Pulmonary artery endothelial cell (primary cell): Measurements from ENCODE around the gene NAT8. TPM values are rescaled to one million over a fixed set of nuclear protein-coding genes. Genes with fewer than 3 reads are reported as not detected.
A peak's percentile ranks its signal among the peaks of the same experiment; 100 is the strongest.
"Not testable (repeated sequence)": the region's sequence is repeated elsewhere in the genome, so short reads cannot be mapped to it uniquely, and the experiment has no call there.

ENCODE experiments used
- DNase-seq: peaks from one replicate; pipeline ENCODE4 v3.0.0-alpha.2; 2011; ENCODE audit warnings: low read depth, low spot score
- total RNA-seq: library from RNA; depleted of rRNA; stranded (reverse); fragments of >200 nt; gene quantifications from 2 replicates; pipeline ENCODE4 v1.2.3, GENCODE V29; 2014

NAT8 gene
- total RNA-seq, 1 donor from 2014 or later, result not detected

- DNase-seq, result no peak
These were observed 3.8 kb downstream of the NAT8 start for GRCh38 chr2:73638429-73638828.

- not testable (repeated sequence) for DNase-seq
These were observed 5.2 kb downstream of the NAT8 start for GRCh38 chr2:73636977-73637376.

GRCh38 chr2:73630662-73631266 is 11.5 kb downstream of the NAT8 start:
- not testable (repeated sequence) for DNase-seq

DNA sequence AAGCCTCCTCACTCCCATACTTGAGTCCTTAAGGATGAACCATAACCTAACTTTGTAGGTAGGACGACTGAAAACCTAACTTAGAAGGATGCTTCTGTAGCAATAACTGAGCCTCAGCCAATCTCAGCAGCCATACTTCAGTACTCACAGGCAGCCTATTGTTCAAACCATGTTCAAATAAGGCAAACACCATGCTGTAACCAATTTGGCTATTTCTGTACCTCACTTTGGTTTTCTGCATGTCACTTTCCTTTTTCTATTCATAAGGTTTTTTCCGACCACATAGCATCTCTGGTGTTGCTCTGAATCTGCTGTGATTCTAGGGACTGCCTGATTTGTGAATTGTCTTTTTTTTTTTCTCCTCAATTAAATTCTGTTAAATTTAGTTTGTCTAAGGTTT is 13.7 kb downstream of the NAT8 start:
- not testable (repeated sequence) for DNase-seq

- DNase-seq, result not testable (repeated sequence)
These were observed 16.0 kb downstream of the NAT8 start for GRCh38 chr2:73626237-73626636.

DNA sequence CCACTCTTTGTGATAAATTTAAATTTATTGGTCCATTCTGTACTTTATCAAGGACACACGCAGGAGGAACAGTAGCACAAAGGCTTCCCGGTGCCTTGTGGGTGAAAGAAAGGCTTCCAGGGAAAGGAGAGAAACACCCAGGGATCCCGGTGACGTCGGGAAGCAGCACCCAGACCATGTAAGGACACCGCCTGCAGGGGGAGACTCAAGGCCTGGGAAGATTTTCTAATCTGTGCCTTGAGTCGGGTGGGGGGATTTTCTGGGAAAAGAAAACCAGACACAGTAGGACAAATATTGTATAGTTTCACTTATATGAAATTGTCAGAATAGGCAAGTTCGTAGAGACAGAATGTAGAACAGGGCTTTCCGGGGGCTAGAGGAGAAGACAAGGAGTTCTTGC is 17.6 kb downstream of the NAT8 start:
- DNase-seq, result not testable (repeated sequence)

DNA sequence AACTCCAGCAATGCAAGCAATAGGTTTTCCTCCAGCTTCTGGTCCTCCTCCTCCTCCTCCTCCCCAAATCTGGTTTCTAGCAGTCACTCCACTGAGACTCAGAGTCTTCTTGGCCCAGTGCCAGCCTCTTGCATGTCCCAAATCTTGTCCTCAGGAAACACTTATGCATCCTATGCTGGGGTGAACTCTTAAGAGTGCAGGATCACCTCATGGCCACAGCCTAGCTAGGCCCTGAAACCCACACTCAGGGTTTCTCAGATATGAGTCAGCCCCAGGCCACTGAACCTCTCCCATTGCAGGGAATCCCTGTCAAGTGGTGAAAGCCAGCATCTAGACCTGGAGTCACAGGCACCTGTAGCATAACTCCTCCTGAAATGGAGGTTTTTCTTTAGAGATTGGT is 18.2 kb downstream of the NAT8 start:
- not testable (repeated sequence) for DNase-seq

DNA sequence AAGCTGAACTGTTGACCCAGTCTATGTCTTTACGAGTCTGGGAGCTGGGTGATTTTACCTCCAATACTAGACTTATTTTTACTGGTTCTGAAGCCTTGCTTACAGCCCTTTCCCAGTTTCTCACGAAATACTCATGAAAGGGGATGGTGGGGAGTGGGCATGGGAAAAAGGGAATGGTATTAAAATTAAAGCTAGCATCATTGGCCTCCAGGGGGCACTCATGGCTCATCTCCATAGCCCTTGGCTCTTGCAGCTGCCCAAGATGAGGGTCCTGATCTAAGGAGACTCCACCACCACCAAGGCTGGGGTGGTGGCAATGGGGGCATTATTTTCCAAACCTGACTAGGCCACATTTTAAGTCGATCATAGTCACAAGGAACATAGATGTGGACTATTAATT is 22.3 kb downstream of the NAT8 start:
- DNase-seq, result not testable (repeated sequence)

DNA sequence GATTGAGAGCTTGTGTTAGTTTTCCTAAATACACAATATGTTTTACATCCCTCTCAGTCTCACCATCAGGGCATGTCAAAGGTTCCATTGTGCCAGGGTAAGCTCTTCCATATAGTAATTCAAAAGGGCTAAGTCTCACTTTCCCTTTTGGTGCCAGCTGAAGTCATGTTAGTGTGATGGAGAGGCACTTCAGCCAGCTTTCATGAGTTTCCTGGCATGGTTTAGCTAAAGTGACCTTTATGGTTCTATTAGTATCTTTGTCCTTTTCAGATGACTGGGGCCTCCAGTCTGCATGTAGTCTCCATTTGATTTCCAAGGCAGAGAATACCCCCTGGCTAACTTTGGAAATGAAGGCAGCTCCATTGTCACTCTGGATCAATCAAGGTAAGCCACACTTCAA is 27.2 kb downstream of the NAT8 start:
- no peak for DNase-seq

DNA sequence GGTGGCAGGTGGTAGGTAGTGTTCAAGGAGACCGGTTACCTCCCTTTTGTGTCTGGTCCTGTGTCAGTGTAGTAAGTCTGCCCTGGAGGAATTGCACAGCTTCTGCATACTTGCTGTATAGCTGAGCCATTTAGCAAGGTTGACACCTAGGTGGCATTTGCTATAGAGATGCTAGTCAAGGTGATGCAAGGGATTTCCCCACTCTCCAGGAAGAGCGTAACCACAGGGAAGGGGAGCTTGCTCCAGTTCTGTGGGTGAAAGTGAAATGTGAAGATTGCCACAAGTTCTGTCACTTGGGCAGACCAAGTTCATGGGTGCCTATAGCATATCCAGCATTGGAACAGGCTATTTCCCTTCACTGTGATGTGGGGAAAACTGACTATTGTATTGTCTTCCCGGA is 28.1 kb downstream of the NAT8 start:
- no peak for DNase-seq

DNA sequence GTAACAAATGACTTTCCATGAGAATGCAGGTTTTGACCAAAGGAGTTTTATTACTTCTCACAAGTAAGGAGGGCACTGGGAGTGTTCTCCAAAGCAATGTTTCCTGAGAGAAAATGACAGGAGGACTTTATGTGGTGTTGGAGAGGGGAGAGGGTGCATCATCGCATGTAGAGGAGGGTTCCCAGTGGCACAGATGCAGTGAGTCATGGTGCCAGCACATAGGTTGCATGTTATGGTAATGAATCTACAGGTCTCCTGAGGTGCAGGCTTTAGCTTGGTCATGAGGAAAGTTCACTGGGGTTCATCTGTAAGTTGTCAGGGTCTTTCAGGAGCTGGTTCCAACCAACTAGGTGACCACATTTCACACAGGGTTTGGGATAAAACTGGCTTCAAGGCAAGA is 30.4 kb downstream of the NAT8 start:
- DNase-seq, result no peak

DNA sequence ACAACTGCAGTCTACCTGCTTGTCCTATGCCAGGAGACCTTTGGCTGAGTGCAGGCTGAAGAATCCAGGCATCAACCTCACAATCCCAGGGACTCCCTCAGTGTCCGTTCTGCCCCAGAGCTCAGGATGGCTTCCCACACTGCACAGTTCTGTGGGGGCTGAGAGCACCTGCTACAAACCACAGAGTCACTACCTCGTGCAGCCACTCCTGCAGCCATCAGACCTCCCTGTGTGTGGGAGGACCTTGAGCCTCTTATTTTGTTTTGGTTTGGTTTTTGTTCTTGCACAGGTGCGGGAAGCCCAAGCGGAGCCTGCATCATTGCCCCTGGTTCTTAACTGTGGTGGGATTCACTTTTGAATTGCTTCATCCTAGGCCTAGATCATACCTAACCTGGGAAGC is 31.0 kb downstream of the NAT8 start:
- DNase-seq, result no peak

DNA sequence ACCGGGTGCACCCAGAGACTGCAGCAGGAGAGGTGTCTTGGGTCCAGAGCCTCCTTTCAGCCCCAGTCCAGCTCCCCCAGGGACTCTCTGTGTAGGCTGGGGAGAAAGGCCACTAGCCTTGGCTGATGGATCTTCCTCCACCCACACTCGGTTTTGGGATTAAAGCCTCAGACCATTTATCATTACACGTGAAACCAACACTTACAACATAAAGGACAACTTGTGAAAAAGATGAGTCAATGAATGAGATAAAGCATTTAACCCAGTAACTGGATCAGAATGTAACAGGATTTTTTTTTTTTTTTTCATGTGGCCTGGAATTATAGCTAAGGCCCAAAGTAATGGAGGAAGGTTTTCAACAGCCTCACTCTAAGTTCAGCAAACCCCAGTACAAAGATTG is 32.1 kb downstream of the NAT8 start:
- DNase-seq, result no peak

- not testable (repeated sequence) for DNase-seq
These were observed 37.6 kb downstream of the NAT8 start for GRCh38 chr2:73604589-73604988.

- peak; percentile 44 for DNase-seq
These were observed 39.1 kb downstream of the NAT8 start for GRCh38 chr2:73603099-73603588.

GRCh38 chr2:73601780-73602179 is 40.4 kb downstream of the NAT8 start:
- no peak for DNase-seq

DNA sequence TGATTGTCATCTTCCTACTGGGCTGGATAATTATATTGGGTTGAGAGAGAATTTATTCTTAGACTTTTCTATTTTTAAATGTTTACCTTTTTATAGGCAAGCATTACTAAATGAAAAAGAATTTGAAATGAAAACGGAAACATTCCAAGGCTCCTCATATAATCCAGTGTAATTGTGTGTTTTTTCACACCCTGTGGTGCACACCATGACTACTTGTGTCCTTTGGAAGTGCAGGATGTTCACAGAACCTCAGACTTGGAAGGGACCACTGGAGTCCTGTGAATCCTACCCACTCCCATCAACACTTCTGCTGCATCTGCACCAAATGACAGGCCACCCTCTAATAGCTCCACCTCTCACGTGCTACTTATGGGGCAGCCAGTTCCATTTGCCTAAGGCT is 48.0 kb downstream of the NAT8 start:
- DNase-seq, result no peak

DNA sequence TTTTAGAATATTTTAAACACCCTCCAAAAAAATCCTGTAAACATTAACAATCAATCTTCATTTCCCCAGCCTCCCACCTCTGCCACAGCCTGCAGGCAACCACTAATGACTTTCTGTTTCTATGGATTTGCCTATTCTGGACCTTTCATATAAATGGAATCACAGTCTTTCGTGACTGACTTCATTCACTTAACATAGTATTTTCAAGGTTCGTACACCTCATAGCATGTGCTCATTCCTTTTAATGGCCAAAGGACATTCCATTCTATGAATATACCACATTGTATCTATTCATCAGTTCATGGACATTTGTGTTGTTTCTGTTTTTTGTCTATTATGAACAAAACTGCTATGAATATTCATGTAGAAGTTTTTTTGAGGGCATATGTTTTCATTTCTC is 48.5 kb downstream of the NAT8 start:
- no peak for DNase-seq

Other genes with a start within 250 kb of the NAT8 start
- 35.6 and 53.9 TPM in 2 replicates for gene TPRKB, start 94.9 kb upstream of the NAT8 start, total RNA-seq
- gene DUSP11, start 137.7 kb upstream of the NAT8 start, total RNA-seq, result 25.5 and 26.8 TPM in 2 replicates
- gene C2orf78, start 141.8 kb upstream of the NAT8 start, total RNA-seq, result not detected in 2 replicates
- 14.0 and 21.3 TPM in 2 replicates for gene STAMBP, start 186.5 kb upstream of the NAT8 start, total RNA-seq